ENCODE results near the gene HEXD. TPM values are rescaled to one million over a fixed set of nuclear protein-coding genes. Genes with fewer than 3 reads are reported as not detected.

HEXD gene
- total RNA-seq, 4 donors from 2014 or later: 47.0 to 160 (median 105) TPM

DNA sequence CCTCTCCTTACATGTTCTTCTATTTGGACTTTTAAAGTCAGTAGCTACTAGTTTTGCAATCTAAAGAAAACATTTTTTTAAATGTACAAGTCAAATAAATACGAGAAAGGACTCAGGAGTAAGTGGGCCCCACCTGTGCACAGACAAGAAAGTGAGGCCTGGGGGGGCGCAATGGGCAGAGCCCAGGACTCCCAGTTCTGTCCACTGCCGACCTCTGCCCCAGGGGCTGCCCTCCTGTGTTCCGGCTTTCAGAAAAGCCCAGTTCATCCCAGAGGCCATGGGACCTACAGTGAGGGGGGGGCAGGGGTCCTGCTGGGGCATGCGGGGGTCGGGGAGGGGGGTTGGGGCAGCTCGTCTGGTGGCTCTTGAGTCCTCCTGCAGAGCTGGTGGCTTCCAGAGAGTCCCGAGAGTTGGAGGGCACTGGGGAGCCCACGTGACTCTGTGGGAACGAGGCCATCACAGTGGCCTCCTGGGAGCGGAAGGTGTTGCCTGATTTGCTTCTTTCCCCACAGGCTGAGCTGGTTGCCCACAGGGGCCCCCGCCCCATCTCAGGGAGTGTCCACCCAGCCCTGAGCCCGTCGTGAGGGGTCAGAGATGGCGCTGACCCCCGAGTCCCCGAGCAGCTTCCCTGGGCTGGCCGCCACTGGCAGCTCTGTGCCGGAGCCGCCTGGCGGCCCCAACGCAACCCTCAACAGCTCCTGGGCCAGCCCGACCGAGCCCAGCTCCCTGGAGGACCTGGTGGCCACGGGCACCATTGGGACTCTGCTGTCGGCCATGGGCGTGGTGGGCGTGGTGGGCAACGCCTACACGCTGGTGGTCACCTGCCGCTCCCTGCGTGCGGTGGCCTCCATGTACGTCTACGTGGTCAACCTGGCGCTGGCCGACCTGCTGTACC is 44.2 kb upstream of the HEXD start:
- TF ChIP-seq, protein P1, sequence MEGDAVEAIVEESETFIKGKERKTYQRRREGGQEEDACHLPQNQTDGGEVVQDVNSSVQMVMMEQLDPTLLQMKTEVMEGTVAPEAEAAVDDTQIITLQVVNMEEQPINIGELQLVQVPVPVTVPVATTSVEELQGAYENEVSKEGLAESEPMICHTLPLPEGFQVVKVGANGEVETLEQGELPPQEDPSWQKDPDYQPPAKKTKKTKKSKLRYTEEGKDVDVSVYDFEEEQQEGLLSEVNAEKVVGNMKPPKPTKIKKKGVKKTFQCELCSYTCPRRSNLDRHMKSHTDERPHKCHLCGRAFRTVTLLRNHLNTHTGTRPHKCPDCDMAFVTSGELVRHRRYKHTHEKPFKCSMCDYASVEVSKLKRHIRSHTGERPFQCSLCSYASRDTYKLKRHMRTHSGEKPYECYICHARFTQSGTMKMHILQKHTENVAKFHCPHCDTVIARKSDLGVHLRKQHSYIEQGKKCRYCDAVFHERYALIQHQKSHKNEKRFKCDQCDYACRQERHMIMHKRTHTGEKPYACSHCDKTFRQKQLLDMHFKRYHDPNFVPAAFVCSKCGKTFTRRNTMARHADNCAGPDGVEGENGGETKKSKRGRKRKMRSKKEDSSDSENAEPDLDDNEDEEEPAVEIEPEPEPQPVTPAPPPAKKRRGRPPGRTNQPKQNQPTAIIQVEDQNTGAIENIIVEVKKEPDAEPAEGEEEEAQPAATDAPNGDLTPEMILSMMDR (IDR thresholded peaks at IDR 0.05; ENCODE audit: low read depth): no peak

DNA sequence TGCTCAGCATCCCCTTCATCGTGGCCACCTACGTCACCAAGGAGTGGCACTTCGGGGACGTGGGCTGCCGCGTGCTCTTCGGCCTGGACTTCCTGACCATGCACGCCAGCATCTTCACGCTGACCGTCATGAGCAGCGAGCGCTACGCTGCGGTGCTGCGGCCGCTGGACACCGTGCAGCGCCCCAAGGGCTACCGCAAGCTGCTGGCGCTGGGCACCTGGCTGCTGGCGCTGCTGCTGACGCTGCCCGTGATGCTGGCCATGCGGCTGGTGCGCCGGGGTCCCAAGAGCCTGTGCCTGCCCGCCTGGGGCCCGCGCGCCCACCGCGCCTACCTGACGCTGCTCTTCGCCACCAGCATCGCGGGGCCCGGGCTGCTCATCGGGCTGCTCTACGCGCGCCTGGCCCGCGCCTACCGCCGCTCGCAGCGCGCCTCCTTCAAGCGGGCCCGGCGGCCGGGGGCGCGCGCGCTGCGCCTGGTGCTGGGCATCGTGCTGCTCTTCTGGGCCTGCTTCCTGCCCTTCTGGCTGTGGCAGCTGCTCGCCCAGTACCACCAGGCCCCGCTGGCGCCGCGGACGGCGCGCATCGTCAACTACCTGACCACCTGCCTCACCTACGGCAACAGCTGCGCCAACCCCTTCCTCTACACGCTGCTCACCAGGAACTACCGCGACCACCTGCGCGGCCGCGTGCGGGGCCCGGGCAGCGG is 43.4 kb upstream of the HEXD start:
- TF ChIP-seq, protein P1 (IDR thresholded peaks at IDR 0.05; ENCODE audit: low read depth): no peak

DNA sequence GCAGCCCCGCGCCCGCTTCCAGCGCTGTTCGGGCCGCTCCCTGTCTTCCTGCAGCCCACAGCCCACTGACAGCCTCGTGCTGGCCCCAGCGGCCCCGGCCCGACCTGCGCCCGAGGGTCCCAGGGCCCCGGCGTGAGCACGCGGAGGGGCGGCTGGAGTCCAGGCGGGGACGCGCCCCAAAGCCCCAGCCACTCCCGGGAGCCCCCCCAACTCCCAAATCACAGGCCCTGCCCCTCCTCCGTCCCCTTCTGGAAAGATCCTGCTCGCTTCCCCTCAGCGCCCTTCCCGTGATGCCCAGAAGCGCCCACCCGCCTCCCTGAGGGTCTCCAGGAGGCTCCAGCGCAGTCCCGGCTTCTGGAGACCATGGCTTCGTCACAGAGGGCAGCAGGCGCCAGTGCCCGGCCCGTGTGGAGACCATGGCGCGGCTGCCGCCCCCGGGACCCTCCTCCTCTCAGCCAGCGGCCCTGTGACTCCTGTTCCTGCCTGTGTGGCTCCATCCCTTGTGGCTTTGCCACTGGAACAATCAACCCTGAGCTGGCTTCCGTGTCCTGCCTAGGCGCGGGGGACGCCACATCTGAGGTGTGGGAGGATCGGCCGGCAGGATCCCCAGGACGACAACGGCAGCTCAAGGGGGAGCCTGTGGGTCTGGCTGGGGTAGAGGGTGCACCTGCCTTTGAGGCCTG is 42.6 kb upstream of the HEXD start:
- TF ChIP-seq, protein P1 (IDR thresholded peaks at IDR 0.05; ENCODE audit: low read depth): no peak

DNA sequence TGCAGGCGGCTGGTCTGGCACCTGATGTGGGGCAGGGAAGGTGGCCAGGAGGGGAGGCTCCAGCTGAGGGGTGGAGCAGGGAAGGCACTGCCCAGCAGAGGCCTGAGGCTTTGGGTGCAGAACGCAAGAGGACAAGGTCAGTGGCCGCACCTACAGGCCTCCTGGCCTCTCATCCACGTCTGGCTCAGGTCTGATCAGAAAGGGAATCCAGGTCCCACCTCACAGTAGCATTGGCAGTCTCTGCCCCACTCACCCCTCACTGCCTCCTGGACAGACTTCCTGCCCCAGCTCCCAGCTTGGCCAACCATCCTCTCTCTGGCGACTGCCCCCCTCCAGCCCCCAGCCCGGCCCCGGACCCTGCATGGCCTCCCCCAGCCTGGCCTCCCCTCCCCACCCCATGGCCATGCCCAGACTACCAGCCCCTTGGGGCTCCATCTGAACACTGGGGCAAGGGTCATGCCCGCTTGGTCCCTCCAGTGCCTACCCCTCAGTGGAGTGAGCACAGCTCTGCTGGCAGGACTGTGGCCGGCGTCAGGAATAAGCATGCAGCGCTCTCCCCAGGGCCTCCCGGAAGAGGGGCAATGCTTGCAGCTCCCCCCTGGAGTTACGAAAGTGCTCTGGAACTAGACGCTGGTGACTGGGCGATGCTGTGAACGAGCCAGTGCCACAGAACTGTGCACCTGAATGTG is 42.0 kb upstream of the HEXD start:
- TF ChIP-seq, protein P1 (IDR thresholded peaks at IDR 0.05; ENCODE audit: low read depth): no peak

DNA sequence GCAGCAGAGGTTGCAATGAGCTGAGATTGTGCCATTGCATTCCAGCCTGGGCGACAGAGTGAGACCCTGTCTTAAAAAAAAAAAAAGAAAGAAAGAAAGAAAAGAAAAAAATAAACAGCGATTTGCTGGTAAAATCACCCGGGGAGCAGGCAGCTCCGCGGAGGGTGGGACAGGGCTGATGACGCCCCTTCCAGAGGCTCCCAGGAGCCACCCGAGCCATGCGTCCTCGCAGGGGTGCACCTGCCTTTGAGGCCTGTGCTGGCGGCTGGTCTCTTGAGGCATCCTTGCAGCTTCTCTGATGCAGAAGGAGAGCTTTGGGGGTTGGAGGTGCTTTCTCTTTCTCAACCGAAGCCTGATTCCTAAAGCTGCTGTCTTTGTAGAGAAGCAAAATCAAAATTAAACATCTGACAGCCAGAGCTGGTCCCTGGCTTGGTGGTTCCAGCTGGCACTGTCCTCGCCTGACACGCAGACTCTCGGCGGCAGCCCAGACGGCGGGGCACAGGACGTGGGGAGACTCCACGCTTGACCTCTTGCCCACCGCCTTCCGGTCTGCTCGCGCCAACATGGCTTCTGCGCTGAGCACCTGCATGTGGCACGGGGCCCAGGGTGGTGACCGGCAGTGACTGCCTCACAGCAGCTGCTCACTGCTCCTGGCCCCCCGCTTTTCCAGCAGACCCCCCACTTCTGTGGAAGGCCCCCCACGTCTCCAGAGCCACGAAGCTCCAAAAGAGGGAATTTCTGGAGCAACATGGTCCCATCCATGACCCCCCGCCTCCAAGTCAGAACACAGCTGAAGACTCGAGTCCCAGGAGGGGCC is 40.0 kb upstream of the HEXD start:
- TF ChIP-seq, protein P1 (IDR thresholded peaks at IDR 0.05; ENCODE audit: low read depth): no peak

DNA sequence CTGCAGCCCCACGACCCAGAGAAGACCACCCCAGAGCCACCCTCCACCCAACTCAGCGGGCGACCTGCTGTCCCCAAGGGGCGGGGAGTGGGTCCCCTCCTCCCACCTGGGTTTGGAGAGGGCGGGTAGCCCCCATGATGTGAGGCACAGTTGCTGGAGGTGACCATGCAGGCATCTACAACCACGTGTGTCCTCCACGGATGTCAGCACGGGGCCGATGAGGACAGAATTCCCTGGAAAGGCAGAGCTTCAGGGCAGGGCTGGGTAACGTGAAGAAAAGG is 39.5 kb upstream of the HEXD start:
- TF ChIP-seq, protein P1 (IDR thresholded peaks at IDR 0.05; ENCODE audit: low read depth): no peak

All from subcutaneous adipose tissue (tissue), 4 donors.